ENCODE results near the gene VDR. TPM values are rescaled to one million over a fixed set of nuclear protein-coding genes. Genes with fewer than 3 reads are reported as not detected.

Gene VDR
- polyA plus RNA-seq, 3 donors, result 6.0 to 14.8 (median 12.8) TPM

DNA sequence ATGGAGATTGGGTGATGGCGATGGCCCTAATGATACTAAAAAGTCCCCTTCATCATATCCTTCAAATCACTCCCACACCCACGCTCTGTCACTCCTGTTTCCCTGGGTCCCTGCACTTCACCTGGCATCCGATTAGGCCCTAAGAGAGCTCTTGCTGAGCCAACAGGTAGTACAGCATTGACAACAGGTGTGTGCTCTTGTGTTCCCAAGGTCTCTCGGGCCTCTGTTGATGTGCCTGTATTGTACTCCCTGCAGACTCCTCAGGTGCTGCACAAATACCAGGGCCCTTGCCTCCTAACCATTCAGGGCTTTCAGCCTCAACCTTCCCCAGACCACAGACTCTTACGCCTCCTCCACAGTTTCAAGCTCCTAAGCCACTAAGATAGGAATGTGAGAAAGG is 25.8 kb upstream of the VDR start:
- Histone ChIP-seq H3K4me3 (replicated peaks in 1 of 3; ENCODE audit: low read depth in 2 of 3, low read length in 3 of 3) (no peak overlapping the region), H3K27me3 (ENCODE audit: control insufficient read depth in 2 of 2, insufficient read depth in 2 of 2, low read length in 2 of 2) (no peaks in the 10 kb centered on the region), H3K79me2 (ENCODE audit: insufficient read depth, low read length) (no peaks in the 10 kb centered on the region), H3K9ac (ENCODE audit: insufficient read depth, low read length, poor library complexity, severe bottlenecking) (no peak overlapping the region), H3K9me3 (replicated peaks in 1 of 2; ENCODE audit: control insufficient read depth in 1 of 2, insufficient read depth in 1 of 2, low read length in 2 of 2) (no peaks in the 10 kb centered on the region), H3K36me3 (replicated peaks in 1 of 2; ENCODE audit: control insufficient read depth in 1 of 2, insufficient read depth in 2 of 2, low read length in 2 of 2) (no peaks in the 10 kb centered on the region), H3K4me2 (replicated peaks; ENCODE audit: extremely low read depth, low read length, poor library complexity, severe bottlenecking) (no peak overlapping the region), H3K4me1 (ENCODE audit: control insufficient read depth in 1 of 2, insufficient read depth in 2 of 2, low read length in 2 of 2) (no peaks in the 10 kb centered on the region), H4K20me1 (ENCODE audit: insufficient read depth, low read length) (no peaks in the 10 kb centered on the region), H2AFZ (ENCODE audit: insufficient read depth, low read depth, low read length, poor library complexity, severe bottlenecking) (no peak overlapping the region), H3K27ac (ENCODE audit: low read depth in 1 of 2, low read length in 2 of 2) (no peak overlapping the region)
- WGBS (ENCODE audit: insufficient coverage), result 95% methylated on average over 3 of the region's 5 CpGs
- intact Hi-C loops (cut with micrococcal nuclease), result no loop called here
- H3K9me3 Mint-ChIP-seq, result no peaks in the 10 kb centered on the region
- H3K27me3 Mint-ChIP-seq (ENCODE audit: low read depth in 3 of 3), result peaks cover 2 to 12% (median 4%) of the 10 kb centered on the region in 3 donors
- no peak for DNase-seq
- TF ChIP-seq, protein P1, sequence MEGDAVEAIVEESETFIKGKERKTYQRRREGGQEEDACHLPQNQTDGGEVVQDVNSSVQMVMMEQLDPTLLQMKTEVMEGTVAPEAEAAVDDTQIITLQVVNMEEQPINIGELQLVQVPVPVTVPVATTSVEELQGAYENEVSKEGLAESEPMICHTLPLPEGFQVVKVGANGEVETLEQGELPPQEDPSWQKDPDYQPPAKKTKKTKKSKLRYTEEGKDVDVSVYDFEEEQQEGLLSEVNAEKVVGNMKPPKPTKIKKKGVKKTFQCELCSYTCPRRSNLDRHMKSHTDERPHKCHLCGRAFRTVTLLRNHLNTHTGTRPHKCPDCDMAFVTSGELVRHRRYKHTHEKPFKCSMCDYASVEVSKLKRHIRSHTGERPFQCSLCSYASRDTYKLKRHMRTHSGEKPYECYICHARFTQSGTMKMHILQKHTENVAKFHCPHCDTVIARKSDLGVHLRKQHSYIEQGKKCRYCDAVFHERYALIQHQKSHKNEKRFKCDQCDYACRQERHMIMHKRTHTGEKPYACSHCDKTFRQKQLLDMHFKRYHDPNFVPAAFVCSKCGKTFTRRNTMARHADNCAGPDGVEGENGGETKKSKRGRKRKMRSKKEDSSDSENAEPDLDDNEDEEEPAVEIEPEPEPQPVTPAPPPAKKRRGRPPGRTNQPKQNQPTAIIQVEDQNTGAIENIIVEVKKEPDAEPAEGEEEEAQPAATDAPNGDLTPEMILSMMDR (IDR thresholded peaks at IDR 0.05), result no peak
- no peak overlapping the region for H3K27ac Mint-ChIP-seq
- H3K4me3 Mint-ChIP-seq, result no peak overlapping the region
- no peaks in the 10 kb centered on the region for H3K36me3 Mint-ChIP-seq
- H3K4me1 Mint-ChIP-seq, result no peaks in the 10 kb centered on the region

GRCh38 chr12:47927346-47927745 is 22.6 kb upstream of the VDR start:
- H3K27ac Mint-ChIP-seq, result no peak overlapping the region
- no peaks in the 10 kb centered on the region for H3K4me1 Mint-ChIP-seq
- no peaks in the 10 kb centered on the region for H3K36me3 Mint-ChIP-seq
- H3K27me3 ChIP-seq (ENCODE audit: control insufficient read depth in 2 of 2, insufficient read depth in 2 of 2, low read length in 2 of 2), result peaks cover 0 to 6% of the 10 kb centered on the region in 2 donors
- no peaks in the 10 kb centered on the region for H3K79me2 ChIP-seq (ENCODE audit: insufficient read depth, low read length)
- H3K9ac ChIP-seq (ENCODE audit: insufficient read depth, low read length, poor library complexity, severe bottlenecking), result no peak overlapping the region
- H3K4me2 ChIP-seq (replicated peaks; ENCODE audit: extremely low read depth, low read length, poor library complexity, severe bottlenecking), result no peak overlapping the region
- no peaks in the 10 kb centered on the region for H3K9me3 ChIP-seq (replicated peaks in 1 of 2; ENCODE audit: control insufficient read depth in 1 of 2, insufficient read depth in 1 of 2, low read length in 2 of 2)
- no peaks in the 10 kb centered on the region for H3K4me1 ChIP-seq (ENCODE audit: control insufficient read depth in 1 of 2, insufficient read depth in 2 of 2, low read length in 2 of 2)
- DNase-seq, result no peak
- WGBS (ENCODE audit: insufficient coverage), result 87% methylated on average over 3 of the region's 3 CpGs
- no peaks in the 10 kb centered on the region for H4K20me1 ChIP-seq (ENCODE audit: insufficient read depth, low read length)
- no peak overlapping the region for H2AFZ ChIP-seq (ENCODE audit: insufficient read depth, low read depth, low read length, poor library complexity, severe bottlenecking)
- no peak overlapping the region for H3K4me3 ChIP-seq (replicated peaks in 1 of 3; ENCODE audit: low read depth in 2 of 3, low read length in 3 of 3)
- H3K36me3 ChIP-seq (replicated peaks in 1 of 2; ENCODE audit: control insufficient read depth in 1 of 2, insufficient read depth in 2 of 2, low read length in 2 of 2), result no peaks in the 10 kb centered on the region
- H3K27ac ChIP-seq (ENCODE audit: low read depth in 1 of 2, low read length in 2 of 2), result no peak overlapping the region
- peaks cover 2 to 14% (median 5%) of the 10 kb centered on the region in 3 donors for H3K27me3 Mint-ChIP-seq (ENCODE audit: low read depth in 3 of 3)
- H3K9me3 Mint-ChIP-seq, result no peaks in the 10 kb centered on the region
- TF ChIP-seq, protein P1 (IDR thresholded peaks at IDR 0.05), result no peak
- H3K4me3 Mint-ChIP-seq, result no peak overlapping the region
- intact Hi-C loops (cut with micrococcal nuclease), result no loop called here
